Tongue (tissue), 2 donors: ENCODE measurements around the gene PAQR5. TPM values are rescaled to one million over a fixed set of nuclear protein-coding genes. Genes with fewer than 3 reads are reported as not detected.

ENCODE experiments used
- DNase-seq: peaks from one replicate; pipeline ENCODE4 v3.0.0-alpha.2; 2015
- total RNA-seq: library from RNA; depleted of rRNA; stranded (reverse); fragments of >200 nt; gene quantifications from one replicate; pipeline ENCODE4 v1.2.3, GENCODE V29; 2014

The PAQR5 gene
- total RNA-seq, 1 donor from 2014 or later: 0.92 TPM

DNA sequence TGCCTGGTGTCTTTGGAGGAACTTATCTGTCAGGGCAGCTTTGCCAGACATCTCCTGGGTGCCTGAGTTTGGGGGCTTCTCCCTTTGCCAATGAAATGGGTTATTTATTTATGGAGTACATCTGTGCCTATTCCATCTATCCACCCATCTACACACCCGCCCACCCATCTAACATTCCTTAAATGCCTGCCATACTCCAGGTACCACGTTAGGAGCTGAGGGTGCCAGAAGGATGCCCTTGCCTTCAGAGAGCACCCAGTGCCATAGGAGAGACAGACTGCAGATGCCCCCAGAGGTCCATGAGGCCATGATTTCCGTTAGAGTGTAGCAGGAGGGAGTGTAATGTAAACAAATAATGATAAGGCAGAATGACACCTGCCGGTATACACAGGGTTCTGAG, 93.6 kb downstream of the PAQR5 start:
- DNase-seq: no peak

DNA sequence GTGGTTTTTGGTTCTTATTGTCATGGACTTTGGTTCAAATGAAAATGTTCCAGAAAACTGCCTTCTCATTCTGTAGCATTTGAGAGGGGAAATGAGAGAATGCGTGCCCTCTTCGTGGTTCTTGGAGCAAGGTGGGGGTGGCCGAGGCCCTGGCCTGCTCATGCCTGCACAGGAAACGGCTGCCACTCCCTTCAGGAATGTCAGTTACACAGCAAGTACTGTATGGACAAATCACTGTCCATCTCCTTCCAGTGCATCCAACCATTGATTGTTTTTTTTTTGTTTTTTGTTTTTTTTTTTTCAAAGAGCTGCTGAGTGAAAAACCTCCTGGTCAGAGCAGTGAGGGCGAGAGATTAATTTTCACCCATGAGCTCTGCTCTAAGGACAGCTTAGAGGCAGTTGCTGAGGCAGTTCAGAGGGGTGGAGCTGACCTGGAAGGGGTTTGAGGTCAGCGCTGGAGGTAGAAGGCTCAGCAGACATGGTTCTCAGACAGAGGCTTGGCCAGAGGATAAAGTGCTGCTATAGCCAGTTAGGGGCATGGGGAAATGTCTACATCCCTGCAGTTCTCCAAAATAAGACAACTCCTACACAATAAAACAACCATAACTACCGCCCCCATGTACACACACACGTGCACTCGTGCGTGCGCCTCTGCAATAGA, 95.2 kb downstream of the PAQR5 start:
- DNase-seq: no peak

DNA sequence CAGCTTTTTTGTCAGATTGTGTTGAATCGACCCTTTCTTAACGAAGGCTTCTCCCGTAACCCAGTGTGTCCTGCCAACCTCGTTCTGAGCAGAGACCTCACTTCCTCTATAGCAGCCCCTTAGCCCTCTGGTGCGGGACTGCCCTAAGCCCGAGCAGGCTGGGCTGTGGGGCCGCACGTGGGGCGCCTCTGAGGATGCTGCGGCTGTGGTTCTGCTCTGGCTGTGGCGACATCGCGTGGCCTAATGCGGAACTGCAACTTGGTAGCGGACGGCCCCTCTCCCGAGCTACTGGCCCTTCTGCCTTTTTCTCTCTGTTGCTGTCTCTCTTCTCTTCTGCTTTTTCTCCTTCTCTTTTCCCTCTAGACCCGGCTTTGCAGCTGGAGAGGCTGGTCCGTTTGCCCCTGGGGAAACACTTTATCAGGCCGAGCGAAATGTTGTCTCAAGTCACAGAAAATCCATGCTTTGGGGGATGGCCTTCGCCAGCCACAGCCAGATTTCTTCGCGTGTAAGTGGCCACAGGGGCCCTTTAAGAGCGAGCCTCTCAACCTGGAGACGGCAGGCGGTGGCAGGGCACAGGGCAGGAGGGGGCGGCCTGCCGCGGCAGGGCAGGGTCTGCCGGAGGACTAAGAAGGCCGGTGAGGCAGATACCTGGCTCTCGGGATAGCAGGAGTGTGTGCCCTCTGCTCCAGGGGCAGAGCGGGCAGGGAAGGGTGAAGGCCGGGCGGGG, 96.0 kb downstream of the PAQR5 start:
- peak; percentile 93 for DNase-seq

DNA sequence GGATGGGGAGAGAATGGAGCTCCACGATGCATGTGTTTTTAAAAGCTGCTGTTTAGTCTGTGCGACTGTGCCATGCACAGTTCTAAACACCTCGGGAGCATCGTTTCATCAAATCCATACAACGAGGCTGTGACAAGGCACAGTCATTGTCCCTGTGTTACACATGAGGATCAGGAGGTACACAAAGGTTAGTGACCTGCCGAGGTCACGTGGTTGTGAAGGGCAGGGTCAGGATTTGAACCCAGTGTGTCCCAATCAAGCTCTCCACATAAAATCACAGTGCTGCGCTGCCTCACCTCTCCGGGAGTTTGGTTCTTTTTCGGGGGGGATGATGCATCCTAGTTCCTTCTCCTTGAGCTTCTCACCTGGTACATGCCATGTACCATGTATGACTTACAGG, 96.7 kb downstream of the PAQR5 start:
- DNase-seq: no peak

DNA sequence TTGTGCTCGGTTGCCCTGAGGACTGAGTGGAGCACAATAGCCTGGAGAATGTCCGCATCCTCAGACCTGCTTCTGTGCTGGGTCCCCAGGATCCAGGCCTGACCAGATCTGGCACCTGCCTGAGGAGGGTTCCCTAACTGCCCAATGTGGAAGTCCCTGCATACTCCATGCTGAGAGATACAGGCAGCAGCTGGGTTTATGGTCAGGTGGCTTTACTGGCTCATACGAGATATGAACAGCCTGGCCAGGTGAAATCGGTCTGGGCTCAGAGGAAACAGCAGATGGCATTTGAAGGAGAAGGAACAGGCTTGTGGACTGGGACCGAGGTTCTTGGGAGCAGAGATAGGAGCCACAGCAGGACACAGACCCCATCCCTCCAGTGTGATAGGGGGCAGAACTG, 97.3 kb downstream of the PAQR5 start:
- no peak for DNase-seq

DNA sequence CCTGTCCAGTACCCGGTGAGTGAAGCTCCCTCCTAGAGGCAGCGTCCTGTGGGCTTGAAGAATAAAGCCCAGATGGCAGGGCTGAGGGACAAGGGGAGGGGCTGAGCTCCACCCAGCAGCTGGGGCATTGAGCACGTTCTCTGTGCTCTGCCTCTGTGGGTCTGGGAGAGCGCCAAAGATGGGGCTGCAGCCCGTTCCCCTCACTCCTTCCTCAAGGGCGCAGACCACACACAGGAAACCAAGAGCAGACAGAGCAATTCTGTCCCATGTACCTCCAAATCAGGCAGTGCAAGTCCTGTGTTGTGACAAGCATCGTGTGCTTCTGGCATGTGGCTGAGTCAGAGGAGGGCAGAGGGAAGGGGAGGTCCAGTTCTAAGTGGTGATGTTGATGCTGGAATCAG, 99.8 kb downstream of the PAQR5 start:
- no peak for DNase-seq

DNA sequence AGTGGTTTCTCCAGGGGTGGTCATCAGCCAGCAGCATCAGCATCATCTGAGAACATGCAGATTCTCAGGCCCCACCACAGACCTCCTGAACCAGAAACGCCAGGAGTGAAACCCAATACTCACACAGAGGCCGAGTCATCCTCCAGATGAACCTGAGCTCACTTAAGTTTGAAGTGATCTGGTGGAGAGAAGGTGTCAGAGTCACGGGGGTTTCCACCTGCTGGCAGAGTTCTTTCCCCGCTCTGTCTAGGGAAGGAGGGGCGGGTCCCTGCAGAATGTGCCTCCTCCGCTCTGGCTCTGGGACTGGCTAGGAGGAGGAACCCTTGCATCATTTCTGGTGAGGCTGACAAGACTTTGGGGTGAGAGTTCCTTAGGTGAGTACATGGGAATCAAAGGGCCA, 102.1 kb downstream of the PAQR5 start:
- DNase-seq: no peak

DNA sequence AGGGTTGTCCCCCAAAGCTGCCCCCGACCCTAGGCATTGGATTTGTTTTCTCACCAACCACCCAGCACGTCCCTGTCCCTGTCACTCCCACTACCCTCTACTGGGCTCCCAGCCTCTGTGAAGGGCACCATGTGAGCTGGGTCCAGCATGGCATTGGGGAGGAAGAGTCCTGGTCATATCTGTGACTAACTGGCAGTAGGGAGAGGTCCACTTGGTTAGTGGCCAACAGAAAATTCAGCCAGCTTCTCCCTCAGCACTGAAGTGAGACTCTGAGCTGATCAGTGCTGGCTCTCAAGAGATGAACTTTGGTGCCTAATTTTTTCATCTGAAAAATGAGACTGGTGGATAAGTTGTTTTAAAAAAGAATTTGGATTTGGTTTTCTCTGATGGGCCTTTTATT, 104.1 kb downstream of the PAQR5 start:
- DNase-seq: no peak

DNA sequence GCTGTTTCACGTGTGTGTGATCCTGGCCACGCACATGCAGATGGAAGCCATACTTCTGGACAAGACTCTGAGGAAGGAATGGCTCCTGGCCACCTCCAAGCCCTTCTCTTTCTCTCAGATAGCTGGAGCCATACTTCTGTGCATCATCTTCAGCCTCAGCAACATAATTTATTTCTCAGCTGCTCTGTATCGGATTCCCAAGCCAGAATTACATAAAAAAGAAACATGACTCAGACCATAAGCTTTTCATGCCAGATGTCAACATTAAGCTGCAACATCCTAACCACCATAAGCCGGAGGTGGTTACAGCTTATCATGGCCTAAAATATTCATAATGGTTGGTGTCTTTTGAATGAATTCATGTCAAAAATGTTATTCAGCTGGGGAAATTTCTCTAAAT, 104.9 kb downstream of the PAQR5 start:
- DNase-seq: peak; percentile 42

DNA sequence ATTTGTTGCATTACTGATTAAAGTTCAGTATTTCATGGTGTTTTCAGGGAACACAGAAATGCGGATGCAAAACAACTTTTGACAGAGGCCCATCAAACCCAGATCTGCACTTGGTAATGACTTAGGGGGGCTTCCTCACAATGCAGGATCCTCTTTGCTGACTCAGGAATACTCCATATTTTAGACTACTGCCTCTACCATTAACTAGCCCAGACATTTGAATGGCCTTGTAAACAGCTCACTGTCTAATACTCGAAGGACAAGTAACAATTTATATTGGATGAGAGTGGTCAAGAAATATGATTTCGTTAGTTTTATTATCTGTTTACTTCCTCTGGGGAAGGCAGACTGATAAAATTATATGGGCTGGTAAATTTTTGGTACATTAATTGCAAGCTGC, 106.4 kb downstream of the PAQR5 start:
- DNase-seq: no peak

DNA sequence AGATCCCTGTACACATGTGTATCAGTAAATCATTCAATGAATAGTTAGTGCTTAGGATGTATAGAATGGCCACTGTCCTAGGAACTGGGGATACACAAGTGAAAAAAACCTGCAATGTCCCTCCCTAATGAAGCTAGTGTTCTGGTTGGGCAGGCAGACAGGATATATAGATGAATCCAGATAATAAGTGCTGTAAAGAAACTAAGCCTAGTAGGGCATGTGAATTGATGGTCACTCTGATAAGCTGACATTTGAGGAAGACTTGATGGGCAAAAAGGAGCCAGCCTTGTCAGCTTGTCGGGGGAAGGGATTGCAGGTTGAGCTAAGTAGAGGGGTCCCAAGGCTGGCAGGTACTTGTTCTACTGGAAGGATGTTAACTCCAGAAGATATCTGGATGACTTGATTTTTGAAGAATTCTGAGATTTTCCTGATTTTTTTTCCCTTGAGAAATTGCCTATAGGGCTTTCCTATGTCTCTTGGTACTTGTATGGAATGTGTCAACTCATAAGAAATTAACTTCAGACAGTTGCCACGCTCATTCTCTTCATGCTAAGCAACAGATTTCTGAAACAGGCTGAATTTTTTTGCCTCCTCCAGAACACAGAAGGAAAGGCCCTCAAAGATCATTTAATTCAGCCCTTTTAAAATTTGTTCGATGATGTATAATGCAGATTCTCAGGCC, 109.1 kb downstream of the PAQR5 start:
- DNase-seq: no peak

DNA sequence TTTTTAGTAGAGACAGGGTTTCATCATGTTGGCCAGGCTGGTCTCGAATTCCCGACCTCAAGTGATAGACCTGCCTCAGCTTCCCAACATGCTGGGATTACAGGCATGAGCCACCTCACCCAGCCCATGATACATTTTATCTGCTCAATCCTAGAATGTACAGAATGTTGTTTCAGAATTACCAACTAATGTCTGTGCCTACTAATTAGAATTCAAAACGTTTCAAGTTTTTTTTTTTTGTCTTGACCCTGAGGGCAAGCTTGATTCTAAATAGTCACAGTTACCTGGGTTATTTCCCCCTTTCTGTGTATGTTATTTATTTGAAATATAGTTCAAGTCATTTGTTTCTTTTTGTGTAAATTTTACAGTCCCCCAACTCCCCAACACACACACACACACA, 110.1 kb downstream of the PAQR5 start:
- no peak for DNase-seq

DNA sequence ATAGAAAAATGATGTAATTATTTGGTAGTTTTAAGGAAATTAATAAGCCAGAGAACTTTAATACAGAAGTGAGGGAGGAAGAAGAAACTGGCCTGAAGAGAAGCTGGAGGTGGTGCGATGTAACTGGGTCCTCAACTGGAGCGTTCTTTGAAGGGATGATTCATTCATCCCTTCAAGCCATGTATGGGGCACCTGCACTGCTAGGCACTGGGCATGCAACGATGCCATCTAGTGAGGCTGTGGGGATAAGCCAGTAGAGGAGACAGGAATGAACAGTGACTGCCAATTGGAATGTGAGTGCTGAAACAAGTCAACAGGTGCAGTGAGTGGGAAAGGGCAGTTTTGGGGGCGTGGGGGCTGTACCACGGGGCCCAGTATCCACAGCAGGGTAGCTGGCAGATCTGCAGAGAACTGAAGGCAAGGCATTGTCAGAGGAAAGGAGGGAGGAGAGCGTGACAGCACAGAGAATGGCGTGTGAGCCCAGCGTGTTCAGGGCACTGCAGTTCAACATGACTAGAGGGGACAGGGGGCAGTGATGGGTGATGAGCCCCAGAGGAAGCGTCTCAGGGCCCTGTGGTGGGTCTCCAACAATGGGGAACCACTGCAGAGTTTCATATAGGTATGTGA, 111.6 kb downstream of the PAQR5 start:
- DNase-seq: peak; percentile 62

DNA sequence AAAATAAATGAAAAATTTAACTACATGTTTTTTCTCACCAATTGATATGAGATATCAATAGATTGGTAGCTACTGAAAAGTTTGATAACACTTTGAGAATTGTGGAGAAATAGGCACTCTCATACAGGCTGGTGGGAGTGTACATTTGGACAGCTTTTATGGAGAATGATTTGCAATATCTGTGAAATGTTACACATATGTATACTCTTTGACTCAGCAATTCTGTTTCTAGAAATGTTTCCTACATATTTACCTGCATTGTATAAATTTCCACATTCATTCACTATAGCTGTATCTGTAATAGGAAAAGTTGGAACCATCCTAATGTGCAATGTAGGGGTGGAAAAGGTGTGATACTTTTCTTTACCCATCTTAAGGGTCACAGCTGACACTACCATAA, 113.6 kb downstream of the PAQR5 start:
- no peak for DNase-seq

DNA sequence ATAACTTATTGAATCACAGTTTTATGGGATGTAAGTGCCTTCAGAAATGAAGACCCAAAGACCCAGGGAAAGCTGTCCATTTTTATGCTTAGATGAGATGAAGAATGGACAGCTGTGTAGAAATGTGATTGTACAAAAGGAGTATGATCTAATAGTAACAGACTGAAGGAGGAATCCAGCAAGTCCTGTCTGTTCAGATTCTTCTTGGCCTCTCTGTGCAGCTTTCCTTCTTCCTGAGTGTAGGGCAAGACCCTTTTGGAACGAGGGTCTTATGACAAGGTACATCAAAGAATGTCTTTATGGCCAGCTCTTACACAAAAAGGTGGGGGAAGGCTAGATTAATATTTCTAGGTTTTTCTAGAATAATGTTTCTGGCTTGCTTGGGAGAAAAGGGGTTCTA, 114.0 kb downstream of the PAQR5 start:
- no peak for DNase-seq

DNA sequence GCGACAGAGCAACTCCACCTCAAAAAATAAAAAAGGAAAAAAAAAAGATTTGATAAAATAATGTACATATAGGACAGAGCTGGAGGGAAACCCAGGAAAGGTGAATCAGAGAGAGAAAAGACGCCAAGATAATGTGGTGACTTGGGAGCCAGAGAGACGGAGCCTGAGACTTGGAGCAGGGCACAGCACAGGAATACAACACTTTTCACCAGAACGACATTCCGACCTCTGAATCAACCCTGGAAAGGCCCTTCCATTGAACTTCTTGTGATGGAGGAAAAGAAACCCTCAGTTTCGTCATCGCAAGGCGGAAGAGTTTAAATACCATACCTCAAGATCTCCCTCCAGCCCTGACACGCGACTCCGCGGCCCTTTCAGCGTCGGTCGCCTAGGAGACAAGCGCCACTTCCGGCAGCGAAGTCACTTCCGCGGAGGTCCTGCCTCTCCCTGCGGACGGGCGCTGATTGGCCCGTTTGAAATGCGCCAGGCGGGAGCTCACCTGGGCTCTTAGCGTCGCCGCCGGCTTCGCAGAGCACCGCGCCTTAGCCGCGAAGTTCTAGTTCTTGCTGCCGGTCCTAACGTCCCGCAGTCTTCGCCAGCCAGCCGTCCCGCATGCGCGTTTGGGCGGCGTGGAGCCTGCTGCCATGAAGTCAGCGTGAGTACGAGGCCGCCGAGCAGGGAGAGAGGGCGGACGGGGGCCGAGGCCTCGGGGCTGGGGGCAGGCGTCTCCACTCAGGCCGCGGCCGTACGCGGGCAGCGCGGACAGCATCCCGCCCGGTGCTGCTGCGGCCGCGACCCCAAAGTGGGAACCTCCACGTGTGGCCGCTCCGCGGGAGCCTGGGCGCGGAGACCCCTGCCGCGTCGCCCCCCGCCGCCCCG, 115.3 kb downstream of the PAQR5 start, which contains the start of gene KIF23:
Gene KIF23 (plus strand): TSS at position 528 of the 879 bp plus-strand sequence. CDS start 117 bp downstream, at position 645.
- peak; percentile 97 for DNase-seq

DNA sequence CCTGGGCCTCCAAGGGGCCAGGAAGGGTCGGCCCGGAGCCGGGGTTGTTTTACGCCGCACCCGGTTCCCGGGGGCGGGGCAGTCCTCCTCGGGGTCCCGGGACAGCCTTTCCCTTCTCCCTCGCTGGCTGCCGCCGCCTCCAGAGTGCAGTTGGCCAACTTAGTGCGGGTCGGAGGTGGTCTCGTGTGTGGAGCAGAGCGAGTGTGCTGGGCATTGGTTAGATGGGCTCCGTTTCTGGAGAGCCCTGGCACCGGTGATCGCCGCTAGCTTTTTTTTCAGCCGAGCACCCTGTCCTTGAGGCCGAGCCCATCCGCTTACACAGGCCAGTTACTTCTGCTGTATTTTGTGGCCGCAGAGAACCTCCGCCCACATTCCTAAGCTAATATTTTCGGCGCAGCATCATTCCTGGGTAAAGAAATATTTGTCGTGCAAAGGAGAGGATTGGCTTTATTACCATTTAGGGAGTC, 116.0 kb downstream of the PAQR5 start:
- DNase-seq: peak; percentile 66

DNA sequence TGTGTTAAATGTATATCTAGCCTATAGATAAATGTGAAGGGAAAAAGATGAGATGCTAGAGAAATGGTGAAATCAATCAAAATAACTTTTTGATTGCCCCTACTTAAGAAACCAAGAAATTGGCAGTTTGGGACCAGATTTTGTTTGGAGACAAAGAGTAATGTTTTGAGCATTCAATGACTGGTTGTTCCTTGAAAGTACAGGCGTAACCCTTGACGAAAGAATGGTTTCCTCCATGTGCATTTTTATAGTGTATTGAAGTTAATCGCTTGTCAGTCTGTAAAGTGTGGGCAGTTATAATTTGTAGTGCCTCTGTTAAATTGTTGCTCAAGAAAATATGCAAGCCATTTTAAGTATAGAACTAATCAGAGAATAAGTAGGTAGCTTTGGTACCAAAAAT, 116.7 kb downstream of the PAQR5 start:
- DNase-seq: no peak

DNA sequence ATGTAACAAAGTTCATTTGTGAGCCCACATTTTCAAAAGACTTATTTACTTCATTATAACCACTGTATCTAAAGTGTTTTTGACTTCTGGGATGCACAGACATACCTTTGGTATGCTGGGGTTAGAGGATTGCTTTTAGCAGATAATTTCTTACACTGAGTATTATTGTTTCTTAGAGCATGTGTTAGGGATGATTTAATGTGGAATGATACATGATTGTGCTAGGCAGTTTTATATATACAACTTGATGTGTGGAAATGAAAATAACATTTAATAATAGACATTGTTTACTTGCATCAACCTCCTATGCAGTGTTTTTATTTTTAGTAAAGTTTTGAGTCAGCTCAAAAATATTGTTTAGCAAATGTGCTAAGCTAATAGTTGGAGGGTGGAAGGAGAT, 118.9 kb downstream of the PAQR5 start:
- DNase-seq: no peak

DNA sequence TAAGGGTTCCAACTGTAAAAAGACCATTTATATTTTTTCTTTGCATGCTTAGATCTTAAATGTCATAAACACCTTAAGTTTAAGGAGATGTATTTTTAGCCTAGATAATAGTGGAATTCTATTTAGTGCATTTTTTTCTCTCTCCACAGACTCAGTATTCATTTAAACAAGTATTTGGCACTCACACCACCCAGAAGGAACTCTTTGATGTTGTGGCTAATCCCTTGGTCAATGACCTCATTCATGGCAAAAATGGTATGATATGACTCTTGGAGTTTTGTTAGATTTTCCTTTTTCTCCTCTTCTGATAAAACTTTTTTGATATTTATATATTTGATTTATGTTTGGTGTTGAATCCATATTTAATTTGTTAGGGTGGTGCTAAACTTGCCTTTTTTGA, 122.8 kb downstream of the PAQR5 start:
- no peak for DNase-seq

DNA sequence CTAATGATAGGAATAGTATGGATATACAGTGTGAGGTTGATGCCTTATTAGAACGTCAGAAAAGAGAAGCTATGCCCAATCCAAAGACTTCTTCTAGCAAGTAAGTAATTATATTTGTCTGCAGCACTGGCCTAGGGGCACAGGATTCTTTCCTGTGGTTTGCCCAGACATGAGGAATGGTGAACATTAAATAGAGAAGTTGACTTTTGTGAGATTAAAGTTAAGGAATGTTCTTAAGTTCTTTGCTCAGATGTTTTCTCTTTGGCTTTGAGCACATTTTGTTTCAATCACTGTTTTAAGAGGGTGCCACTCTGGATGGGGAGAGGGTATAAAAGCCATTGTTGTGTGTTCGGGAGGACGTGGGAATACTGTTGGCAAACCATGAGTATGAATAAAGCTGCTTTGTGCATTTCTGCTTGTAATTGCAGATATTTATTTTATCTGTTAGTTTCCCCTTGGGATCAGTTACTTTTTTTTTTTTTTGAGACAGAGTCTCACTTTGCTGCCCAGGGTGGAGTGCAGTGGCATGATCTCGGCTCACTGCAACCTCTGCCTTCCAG, 123.7 kb downstream of the PAQR5 start:
- peak; percentile 31 for DNase-seq

DNA sequence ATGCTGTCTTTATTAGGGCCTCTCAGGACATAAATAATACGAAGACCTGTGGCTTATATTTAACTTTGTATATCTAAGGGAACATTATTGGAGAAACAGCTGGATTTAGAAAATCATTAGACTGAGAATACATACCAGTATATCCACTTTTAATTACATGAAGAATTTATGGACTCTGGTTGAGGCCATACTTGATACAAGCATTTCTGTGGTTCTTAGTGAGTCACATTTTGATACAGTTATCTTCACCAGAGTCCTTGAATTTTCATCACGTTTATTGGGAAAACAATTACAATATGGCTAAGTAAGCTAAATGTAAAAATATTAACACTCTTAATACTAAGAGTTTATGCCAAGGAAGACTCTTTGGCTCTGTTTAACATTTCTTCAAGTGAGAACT, 125.3 kb downstream of the PAQR5 start:
- DNase-seq: no peak
